Kidney epithelial cell (primary cell): Measurements from ENCODE around the gene STUB1. TPM values are rescaled to one million over a fixed set of nuclear protein-coding genes. Genes with fewer than 3 reads are reported as not detected.

Experiments used
- DNase-seq: peaks from one replicate; pipeline ENCODE4 v3.0.0-alpha.2; 2010; ENCODE audit warnings: low read depth
- H3K27me3 ChIP-seq: 2 replicates; pipeline ENCODE4 v1.6.0; 2011; ENCODE audit warnings: low read length; ENCODE audit not compliant: control insufficient read depth, insufficient read depth
- H3K36me3 ChIP-seq: 2 replicates; pipeline ENCODE4 v1.5.1; 2011; ENCODE audit warnings: low read length; ENCODE audit not compliant: control insufficient read depth, insufficient read depth
- H3K4me3 ChIP-seq: 2 replicates; pipeline ENCODE4 v1.5.1; 2011; ENCODE audit warnings: low read depth, mild to moderate bottlenecking, control low read depth, low read length
- CTCF ChIP-seq: IDR thresholded peaks from 2 replicates; pipeline ENCODE4 v1.5.1; 2011; ENCODE audit warnings: mild to moderate bottlenecking, moderate library complexity, low read length, control low read depth, inconsistent platforms; ENCODE audit not compliant: insufficient read depth, poor library complexity, severe bottlenecking
- total RNA-seq: library from RNA; depleted of rRNA; stranded (reverse); fragments of >200 nt; gene quantifications from 2 replicates; pipeline ENCODE4 v1.2.3, GENCODE V29; 2015

Gene STUB1
- total RNA-seq, 1 donor from 2014 or later, result 133 TPM

DNA sequence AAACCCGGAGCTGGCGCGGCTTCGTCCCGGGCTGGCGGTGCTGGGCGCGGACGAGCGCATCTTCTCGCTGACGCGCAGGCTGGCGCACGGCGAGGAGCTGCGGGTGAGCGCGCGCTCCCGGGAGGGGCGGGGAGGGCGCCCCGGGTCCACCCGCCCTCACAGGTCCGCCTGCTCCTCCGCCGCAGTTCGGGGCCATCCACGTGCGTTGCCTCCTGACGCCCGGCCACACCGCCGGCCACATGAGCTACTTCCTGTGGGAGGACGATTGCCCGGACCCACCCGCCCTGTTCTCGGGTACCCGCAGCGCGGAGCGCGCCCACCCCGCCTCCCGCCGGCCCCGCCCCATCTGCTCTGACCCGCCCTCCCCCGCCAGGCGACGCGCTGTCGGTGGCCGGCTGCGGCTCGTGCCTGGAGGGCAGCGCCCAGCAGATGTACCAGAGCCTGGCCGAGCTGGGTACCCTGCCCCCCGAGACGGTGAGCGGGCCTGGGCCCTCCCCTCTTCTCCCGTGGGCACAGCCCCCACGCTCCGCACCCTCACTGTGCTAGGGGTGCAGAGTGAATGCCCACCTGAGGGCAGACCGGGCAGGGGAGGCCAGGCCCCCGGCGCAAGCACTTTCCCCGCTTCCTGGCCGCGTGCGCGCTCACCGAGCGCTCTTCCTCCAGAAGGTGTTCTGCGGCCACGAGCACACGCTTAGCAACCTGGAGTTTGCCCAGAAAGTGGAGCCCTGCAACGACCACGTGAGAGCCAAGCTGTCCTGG lies 48.1 kb downstream of the STUB1 start:
- no peak for TF ChIP-seq CTCF
- Histone ChIP-seq H3K27me3 (no peaks in the 10 kb centered on the region), H3K36me3 (peaks cover under 1% of the 10 kb centered on the region), H3K4me3 (peak overlapping the region; percentile 65)
- no peak for DNase-seq

- Histone ChIP-seq H3K4me3 (no peak overlapping the region), H3K36me3 (peaks cover 2% of the 10 kb centered on the region), H3K27me3 (no peaks in the 10 kb centered on the region)
- DNase-seq, result no peak
- TF ChIP-seq CTCF, result no peak
Observed at GRCh38 chr16:728890-729744, 48.9 kb downstream of the STUB1 start.

DNA sequence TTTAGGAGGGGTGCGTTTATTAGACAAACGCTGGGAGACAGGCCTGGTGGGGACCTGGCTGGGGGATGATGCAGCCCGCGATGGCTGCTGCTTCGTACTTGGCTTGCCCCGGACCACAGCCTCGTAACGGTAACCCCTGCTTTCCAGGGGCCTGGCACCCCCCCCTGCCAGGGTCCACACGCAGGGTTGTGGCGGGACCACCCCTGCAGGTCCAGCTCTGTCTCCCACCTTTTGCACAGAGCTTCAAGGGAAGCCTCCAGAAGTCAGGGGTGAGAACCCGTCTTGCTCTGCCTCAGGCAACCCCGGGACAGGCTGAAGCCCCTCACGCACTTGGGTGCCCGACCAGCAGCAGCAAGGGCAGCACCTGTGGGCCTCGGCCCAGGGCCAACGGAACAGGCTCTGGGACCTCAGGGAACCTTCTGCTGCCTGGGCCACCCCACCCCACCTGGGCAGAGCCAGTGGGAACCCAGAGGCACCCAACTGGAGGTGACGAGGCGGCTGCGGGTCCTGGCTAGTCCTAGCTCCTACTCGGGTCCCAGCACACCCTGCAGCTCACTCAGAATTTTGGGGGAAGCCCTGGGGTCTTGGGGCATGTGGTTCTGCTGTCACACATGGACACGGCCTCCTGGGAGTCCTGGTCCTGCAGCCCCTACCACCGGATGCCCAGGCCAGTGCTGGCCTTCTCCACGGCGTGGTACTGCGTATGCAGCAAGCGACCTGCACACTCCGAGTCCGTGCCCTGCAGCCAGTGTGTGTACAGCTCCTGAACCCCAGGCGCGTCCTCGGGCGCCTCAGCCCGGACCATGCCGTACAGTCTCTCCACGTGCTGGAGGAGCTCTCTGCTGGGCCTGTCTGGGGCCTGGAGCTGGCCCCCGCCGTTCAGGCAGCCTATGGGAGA lies 49.8 kb downstream of the STUB1 start:
- TF ChIP-seq CTCF, result no peak
- no peak overlapping the region for H3K4me3 ChIP-seq
- no peaks in the 10 kb centered on the region for H3K27me3 ChIP-seq
- peaks cover 2% of the 10 kb centered on the region for H3K36me3 ChIP-seq
- DNase-seq, result no peak

- no peaks in the 10 kb centered on the region for H3K27me3 ChIP-seq
- DNase-seq, result no peak
- peaks cover 2% of the 10 kb centered on the region for H3K36me3 ChIP-seq
- TF ChIP-seq CTCF, result no peak
- H3K4me3 ChIP-seq, result no peak overlapping the region
Observed at GRCh38 chr16:730666-731509, 50.7 kb downstream of the STUB1 start.

GRCh38 chr16:732332-732731 lies 52.1 kb downstream of the STUB1 start:
- no peak for TF ChIP-seq CTCF
- DNase-seq, result no peak
- Histone ChIP-seq H3K36me3 (peaks cover 2% of the 10 kb centered on the region), H3K4me3 (no peak overlapping the region), H3K27me3 (no peaks in the 10 kb centered on the region)

Other genes with a start within 250 kb of the STUB1 start
- 47.1 and 54.5 TPM in 2 replicates for gene CAPN15, start 152.7 kb upstream of the STUB1 start, total RNA-seq
- gene PRR35, start 120.0 kb upstream of the STUB1 start, total RNA-seq, result not detected in 2 replicates
- 0.46 and 2.3 TPM in 2 replicates for gene NHLRC4, start 113.4 kb upstream of the STUB1 start, total RNA-seq
- gene PIGQ, start 110.4 kb upstream of the STUB1 start, total RNA-seq, result 54.9 and 63.1 TPM in 2 replicates
- gene RAB40C, start 90.3 kb upstream of the STUB1 start, total RNA-seq, result 16.5 and 26.9 TPM in 2 replicates
- 0.08 TPM in 1 of 2 replicates, not detected in the other for gene WFIKKN1, start 49.4 kb upstream of the STUB1 start, total RNA-seq
- gene METTL26, start 44.1 kb upstream of the STUB1 start, total RNA-seq, result 170 and 203 TPM in 2 replicates
- gene MCRIP2, start 38.6 kb upstream of the STUB1 start, total RNA-seq, result 41.7 and 59.8 TPM in 2 replicates
- 17.0 and 21.0 TPM in 2 replicates for gene WDR90, start 31.0 kb upstream of the STUB1 start, total RNA-seq
- 68.0 and 76.8 TPM in 2 replicates for gene RHOT2, start 12.3 kb upstream of the STUB1 start, total RNA-seq
- 0.88 and 0.96 TPM in 2 replicates for gene RHBDL1, start 4.7 kb upstream of the STUB1 start, total RNA-seq
- gene JMJD8, start 3.9 kb downstream of the STUB1 start, total RNA-seq, result 59.4 and 72.8 TPM in 2 replicates
- 22.0 and 23.9 TPM in 2 replicates for gene WDR24, start 10.0 kb downstream of the STUB1 start, total RNA-seq
- gene FBXL16, start 25.4 kb downstream of the STUB1 start, total RNA-seq, result 0.17 and 0.82 TPM in 2 replicates
- 116 and 161 TPM in 2 replicates for gene METRN, start 34.7 kb downstream of the STUB1 start, total RNA-seq
- gene ANTKMT, start 40.7 kb downstream of the STUB1 start, total RNA-seq, result 42.4 and 61.9 TPM in 2 replicates
- gene CCDC78, start 46.0 kb downstream of the STUB1 start, total RNA-seq, result 2.5 and 6.1 TPM in 2 replicates
- gene HAGHL, start 46.7 kb downstream of the STUB1 start, total RNA-seq, result 17.7 and 18.8 TPM in 2 replicates
- gene CIAO3, start 60.6 kb downstream of the STUB1 start, total RNA-seq, result 34.5 and 40.3 TPM in 2 replicates
- 8.6 and 14.2 TPM in 2 replicates for gene MSLN, start 80.3 kb downstream of the STUB1 start, total RNA-seq
- 42.0 and 51.7 TPM in 2 replicates for gene RPUSD1, start 108.0 kb downstream of the STUB1 start, total RNA-seq
- 20.8 and 23.9 TPM in 2 replicates for gene CHTF18, start 108.2 kb downstream of the STUB1 start, total RNA-seq
- not detected in 2 replicates for gene GNG13, start 120.3 kb downstream of the STUB1 start, total RNA-seq